Measurements from ENCODE around the gene OMD. TPM values are rescaled to one million over a fixed set of nuclear protein-coding genes. Genes with fewer than 3 reads are reported as not detected.

Gene OMD
- total RNA-seq, 2 donors from 2014 or later: 22.7 to 26.5 TPM

- no peaks in the 10 kb centered on the region for H3K4me1 ChIP-seq
- peak overlapping the region in 1 of 2 donors; percentile 56 for H3K27ac ChIP-seq
- no peaks in the 10 kb centered on the region for H3K36me3 ChIP-seq
- no peak for TF ChIP-seq CTCF (IDR thresholded peaks at IDR 0.05)
- H3K4me3 ChIP-seq: no peak overlapping the region
- DNase-seq (ENCODE audit: low spot score): no peak
- H3K9me3 ChIP-seq: no peaks in the 10 kb centered on the region
- no peaks in the 10 kb centered on the region for H3K27me3 ChIP-seq
These were observed 39.9 kb downstream of the OMD start for GRCh38 chr9:92384375-92384774.

- TF ChIP-seq CTCF (IDR thresholded peaks at IDR 0.05): no peak
- no peaks in the 10 kb centered on the region for H3K36me3 ChIP-seq
- no peak for DNase-seq (ENCODE audit: low spot score)
- no peak overlapping the region for H3K4me3 ChIP-seq
- no peaks in the 10 kb centered on the region for H3K9me3 ChIP-seq
- H3K27ac ChIP-seq: no peak overlapping the region
- H3K4me1 ChIP-seq: no peaks in the 10 kb centered on the region
- no peaks in the 10 kb centered on the region for H3K27me3 ChIP-seq
These were observed 42.5 kb downstream of the OMD start for GRCh38 chr9:92381775-92382174.

- no peak for DNase-seq (ENCODE audit: low spot score)
- TF ChIP-seq CTCF (IDR thresholded peaks at IDR 0.05): no peak
- no peaks in the 10 kb centered on the region for H3K4me1 ChIP-seq
- H3K27me3 ChIP-seq: no peaks in the 10 kb centered on the region
- no peak overlapping the region for H3K27ac ChIP-seq
- peaks cover 0 to 4% of the 10 kb centered on the region in 2 donors for H3K9me3 ChIP-seq
- no peak overlapping the region for H3K4me3 ChIP-seq
- no peaks in the 10 kb centered on the region for H3K36me3 ChIP-seq
These were observed 43.7 kb downstream of the OMD start for GRCh38 chr9:92380603-92381002.

- no peaks in the 10 kb centered on the region for H3K36me3 ChIP-seq
- H3K27ac ChIP-seq: no peak overlapping the region
- no peaks in the 10 kb centered on the region for H3K4me1 ChIP-seq
- no peak for DNase-seq (ENCODE audit: low spot score)
- peaks cover 5 to 8% of the 10 kb centered on the region in 2 donors for H3K9me3 ChIP-seq
- no peaks in the 10 kb centered on the region for H3K27me3 ChIP-seq
- H3K4me3 ChIP-seq: no peak overlapping the region
- no peak for TF ChIP-seq CTCF (IDR thresholded peaks at IDR 0.05)
These were observed 45.3 kb downstream of the OMD start for GRCh38 chr9:92378865-92379560.

- DNase-seq (ENCODE audit: low spot score): no peak
- peaks cover 5 to 20% of the 10 kb centered on the region in 2 donors for H3K9me3 ChIP-seq
- no peak overlapping the region for H3K4me3 ChIP-seq
- no peak for TF ChIP-seq CTCF (IDR thresholded peaks at IDR 0.05)
- no peaks in the 10 kb centered on the region for H3K4me1 ChIP-seq
- no peak overlapping the region for H3K27ac ChIP-seq
- H3K27me3 ChIP-seq: no peaks in the 10 kb centered on the region
- H3K36me3 ChIP-seq: no peaks in the 10 kb centered on the region
These were observed 46.4 kb downstream of the OMD start for GRCh38 chr9:92377876-92378275.

GRCh38 chr9:92373167-92373566, 51.1 kb downstream of the OMD start:
- Histone ChIP-seq H3K27ac (no peak overlapping the region), H3K36me3 (no peaks in the 10 kb centered on the region), H3K4me1 (no peaks in the 10 kb centered on the region), H3K4me3 (no peak overlapping the region), H3K9me3 (peaks cover 5 to 28% of the 10 kb centered on the region in 2 donors), H3K27me3 (no peaks in the 10 kb centered on the region)
- TF ChIP-seq CTCF (IDR thresholded peaks at IDR 0.05): no peak
- DNase-seq (ENCODE audit: low spot score): no peak

Measured in right atrium auricular region (tissue), 2 donors.